LNCaP clone FGC (cell line): ENCODE results near the gene EGFLAM.

ENCODE experiments used
- DNase-seq: peaks from one replicate; pipeline ENCODE4 v3.0.0-alpha.2; 2011; ENCODE audit warnings: low read depth
- H3K4me3 ChIP-seq: 2 replicates; pipeline ENCODE4 v1.5.1; 2011; ENCODE audit warnings: mild to moderate bottlenecking, low read depth, low read length, control low read depth
- CTCF ChIP-seq: IDR thresholded peaks from 2 replicates; pipeline ENCODE4 v1.5.1; 2012; ENCODE audit warnings: mild to moderate bottlenecking; ENCODE audit not compliant: control insufficient read depth, insufficient read depth; ENCODE audit errors: extremely low read depth

Gene EGFLAM

GRCh38 chr5:38367966-38368365 lies 109.6 kb downstream of the EGFLAM start:
- no peak for TF ChIP-seq CTCF
- no peak for DNase-seq
- no peak overlapping the region for H3K4me3 ChIP-seq

- H3K4me3 ChIP-seq: no peak overlapping the region
- no peak for TF ChIP-seq CTCF
- no peak for DNase-seq
These were observed 111.3 kb downstream of the EGFLAM start for GRCh38 chr5:38369692-38370091.

- no peak for TF ChIP-seq CTCF
- H3K4me3 ChIP-seq: no peak overlapping the region
- no peak for DNase-seq
These were observed 112.2 kb downstream of the EGFLAM start for GRCh38 chr5:38370358-38371100.

GRCh38 chr5:38371596-38371995 lies 113.2 kb downstream of the EGFLAM start:
- no peak for DNase-seq
- H3K4me3 ChIP-seq: no peak overlapping the region
- TF ChIP-seq CTCF: no peak

- DNase-seq: no peak
- TF ChIP-seq CTCF: no peak
- H3K4me3 ChIP-seq: no peak overlapping the region
These were observed 115.4 kb downstream of the EGFLAM start for GRCh38 chr5:38373743-38374142.

- H3K4me3 ChIP-seq: no peak overlapping the region
- TF ChIP-seq CTCF: no peak
- no peak for DNase-seq
These were observed 117.1 kb downstream of the EGFLAM start for GRCh38 chr5:38375423-38375822.

- H3K4me3 ChIP-seq: no peak overlapping the region
- no peak for TF ChIP-seq CTCF
- DNase-seq: no peak
These were observed 118.0 kb downstream of the EGFLAM start for GRCh38 chr5:38376404-38376803.
